AG04449 (cell line): ENCODE results near the gene MAP3K7.

Experiments
- CTCF ChIA-PET: fragments of 350-600 bp; formaldehyde crosslinking; extraction: SDS; loops from one replicate; lab custom pipeline; 2021; ENCODE audit warnings: antibody characterized with exemption; lab: Yijun Ruan, JAX
- POLR2A ChIA-PET: fragments of 400-600, 350-600 bp; formaldehyde crosslinking; extraction: SDS; loops from one replicate; lab custom pipeline; 2020; ENCODE audit warnings: antibody characterized with exemption, inconsistent platforms; lab: Yijun Ruan, JAX
- DNase-seq: peaks from one replicate; pipeline ENCODE4 v3.0.0-alpha.2; 2010; ENCODE audit warnings: low read depth, low spot score
- H3K4me3 ChIP-seq: 2 replicates; pipeline ENCODE4 v1.5.1; 2011; ENCODE audit warnings: low read depth, mild to moderate bottlenecking, control low read depth, low read length
- CTCF ChIP-seq: IDR thresholded peaks from one replicate; pipeline ENCODE4 v1.5.1; 2011; ENCODE audit warnings: mild to moderate bottlenecking, moderate library complexity, low read length, control low read depth, inconsistent platforms; ENCODE audit not compliant: insufficient read depth; ENCODE audit errors: missing control alignments

MAP3K7 gene

GRCh38 chr6:90581146-90581545 lies 5.7 kb downstream of the MAP3K7 start:
- ChIA-PET POLR2A (no interaction called here), CTCF (no interaction called here)
- TF ChIP-seq CTCF: no peak
- H3K4me3 ChIP-seq: no peak overlapping the region
- DNase-seq: no peak

- no peak for TF ChIP-seq CTCF
- CTCF ChIA-PET: interaction anchor here (0.9 to 1.1 kb wide), 2 partner anchors 98 to 638 kb away, joined by 3 read pairs; no protein-coding TSS in a partner anchor
- DNase-seq: no peak
- H3K4me3 ChIP-seq: no peak overlapping the region
- POLR2A ChIA-PET: no interaction called here
Measured at GRCh38 chr6:90578894-90579549, 7.8 kb downstream of the MAP3K7 start.

- POLR2A ChIA-PET: no interaction called here
Measured at GRCh38 chr6:90575267-90575666, 11.6 kb downstream of the MAP3K7 start.

GRCh38 chr6:90574610-90575009 lies 12.3 kb downstream of the MAP3K7 start:
- POLR2A ChIA-PET: no interaction called here
- CTCF ChIA-PET: interaction anchor here (2.7 kb wide), 1 partner anchor 9 kb away, joined by 11 read pairs; no protein-coding TSS in a partner anchor
- peak; percentile 24 for DNase-seq
- H3K4me3 ChIP-seq: no peak overlapping the region
- TF ChIP-seq CTCF: no peak

More at GRCh38 chr6:90575267-90575666, 11.6 kb downstream of the MAP3K7 start:
- no peak overlapping the region for H3K4me3 ChIP-seq
- no peak for DNase-seq
- CTCF ChIA-PET: interaction anchor here (1.1 to 2.7 kb wide), 2 partner anchors 9 to 635 kb away, joined by 6 to 11 read pairs; no protein-coding TSS in a partner anchor
- TF ChIP-seq CTCF: no peak

- H3K4me3 ChIP-seq: no peak overlapping the region
- no peak for TF ChIP-seq CTCF
- no peak for DNase-seq
- ChIA-PET POLR2A (no interaction called here), CTCF (no interaction called here)
Measured at GRCh38 chr6:90573624-90574023, 13.2 kb downstream of the MAP3K7 start.

GRCh38 chr6:90572856-90573255 lies 14.0 kb downstream of the MAP3K7 start:
- CTCF ChIA-PET: no interaction called here
- TF ChIP-seq CTCF: no peak
- no peak for DNase-seq
- POLR2A ChIA-PET: no interaction called here
- H3K4me3 ChIP-seq: no peak overlapping the region
